GM19438 (cell line): ENCODE data around the gene TULP1.
"Not testable (repeated sequence)": the region's sequence is repeated elsewhere in the genome, so short reads cannot be mapped to it uniquely, and the experiment has no call there.

ENCODE experiments used
- ATAC-seq: cut with Tn5 transposase; IDR thresholded peaks from one replicate; pipeline ENCODE4 v1.9.1; 2021; ENCODE audit warnings: low read depth; ENCODE audit not compliant: unreplicated experiment

TULP1 gene

DNA sequence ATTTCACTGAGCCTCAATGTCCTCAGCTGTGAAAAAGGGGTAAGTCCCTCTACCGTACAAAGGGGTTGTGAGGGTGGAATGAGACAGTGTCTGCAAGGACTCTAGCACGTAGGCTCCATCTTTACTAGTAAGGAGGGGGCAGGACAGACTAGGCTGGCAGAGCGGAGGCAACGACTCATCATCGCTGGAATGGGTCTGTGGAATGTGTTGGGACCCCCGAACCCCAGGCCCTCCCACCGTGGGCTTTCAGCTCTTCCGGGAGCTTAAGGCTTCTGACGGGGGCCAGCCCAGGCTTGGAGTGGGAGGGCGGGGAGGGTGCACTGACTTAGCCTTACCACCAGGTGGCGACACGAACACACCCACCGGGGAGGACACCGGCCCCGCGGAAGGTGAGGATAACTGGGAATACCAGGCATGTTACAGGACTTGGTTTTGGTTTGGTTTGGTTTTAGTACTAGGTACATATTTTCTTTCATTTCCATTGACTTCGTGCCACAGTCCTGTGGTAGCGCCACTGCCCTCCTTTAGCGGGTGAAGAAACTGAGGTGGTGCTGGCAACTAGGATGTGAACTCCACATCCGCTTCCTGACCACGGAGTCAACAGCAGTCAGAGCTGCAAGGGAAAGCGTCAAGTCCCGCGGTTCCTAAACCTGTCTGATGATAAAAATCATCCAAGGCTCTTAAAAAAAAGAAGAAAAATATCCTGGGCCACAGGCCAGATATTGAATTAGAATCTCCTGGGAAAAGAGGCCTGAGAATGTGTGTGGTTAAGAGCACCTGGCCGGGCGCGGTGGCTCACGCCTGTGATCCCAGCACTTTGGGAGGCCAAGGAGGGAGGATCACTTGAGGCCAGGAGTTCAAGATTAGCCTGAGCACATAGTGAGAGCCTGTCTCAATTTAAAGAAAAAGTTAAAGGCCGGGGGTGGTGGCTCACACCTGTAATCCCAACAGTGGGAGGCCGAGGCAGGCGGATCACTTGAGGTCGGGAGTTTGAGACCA is 10.3 kb upstream of the TULP1 start:
- ATAC-seq = peak; percentile 60

DNA sequence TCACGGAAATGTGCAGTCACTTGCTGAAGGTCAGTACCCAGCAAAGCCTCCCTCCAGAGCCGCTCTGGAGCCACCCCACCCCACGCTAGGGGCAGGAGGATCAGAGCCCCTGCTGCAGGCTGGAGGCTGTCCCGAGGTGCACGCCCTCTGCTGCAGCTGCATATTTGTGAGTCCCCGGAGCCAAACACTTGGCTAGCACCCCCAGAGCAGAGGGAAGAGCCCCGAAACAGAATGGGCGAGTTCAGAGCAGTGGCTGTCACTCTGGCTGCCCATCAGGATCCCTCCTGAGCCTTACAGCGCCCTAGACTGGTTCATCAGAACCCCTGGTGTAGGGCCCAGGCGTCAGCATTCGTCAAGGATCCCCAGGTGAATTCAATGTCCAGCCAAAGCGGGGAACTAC is 9.5 kb upstream of the TULP1 start:
- ATAC-seq = no peak

- ATAC-seq = no peak
Observed at GRCh38 chr6:35521235-35521634, 8.5 kb upstream of the TULP1 start.

DNA sequence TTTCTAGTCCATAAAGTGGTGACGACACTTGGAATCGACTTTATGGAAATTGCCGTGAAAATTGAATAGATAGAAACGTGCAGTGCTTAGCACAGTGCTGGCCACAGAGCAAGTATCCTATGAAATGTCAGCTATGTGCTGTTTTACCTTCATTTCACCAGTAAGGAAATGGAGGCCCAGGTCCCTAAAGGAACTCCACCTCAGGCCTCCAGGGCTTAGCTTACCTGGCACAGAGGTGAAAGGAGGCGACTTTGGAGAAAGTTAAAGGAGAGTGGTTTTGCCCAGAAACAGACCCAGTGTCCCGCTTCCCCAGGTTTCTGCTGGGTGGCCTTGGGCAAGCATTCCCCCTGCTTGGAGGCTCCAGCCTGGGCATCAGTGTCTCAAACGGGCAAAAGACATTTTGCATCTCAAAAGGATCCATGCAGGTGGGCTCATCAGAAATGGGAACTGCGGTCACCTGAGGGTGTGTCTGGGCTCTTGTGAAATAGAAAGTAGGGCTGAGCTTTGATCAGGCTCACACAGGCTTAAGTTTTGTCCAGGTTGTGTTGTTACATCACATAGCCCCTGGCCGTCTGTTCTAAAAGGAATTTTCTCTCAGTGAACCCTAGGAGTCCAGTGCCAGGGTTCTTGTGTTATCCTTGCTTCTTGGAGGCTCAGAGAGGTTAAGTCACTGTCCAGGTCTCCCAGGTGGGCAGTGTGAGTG is 6.8 kb upstream of the TULP1 start:
- no peak for ATAC-seq

DNA sequence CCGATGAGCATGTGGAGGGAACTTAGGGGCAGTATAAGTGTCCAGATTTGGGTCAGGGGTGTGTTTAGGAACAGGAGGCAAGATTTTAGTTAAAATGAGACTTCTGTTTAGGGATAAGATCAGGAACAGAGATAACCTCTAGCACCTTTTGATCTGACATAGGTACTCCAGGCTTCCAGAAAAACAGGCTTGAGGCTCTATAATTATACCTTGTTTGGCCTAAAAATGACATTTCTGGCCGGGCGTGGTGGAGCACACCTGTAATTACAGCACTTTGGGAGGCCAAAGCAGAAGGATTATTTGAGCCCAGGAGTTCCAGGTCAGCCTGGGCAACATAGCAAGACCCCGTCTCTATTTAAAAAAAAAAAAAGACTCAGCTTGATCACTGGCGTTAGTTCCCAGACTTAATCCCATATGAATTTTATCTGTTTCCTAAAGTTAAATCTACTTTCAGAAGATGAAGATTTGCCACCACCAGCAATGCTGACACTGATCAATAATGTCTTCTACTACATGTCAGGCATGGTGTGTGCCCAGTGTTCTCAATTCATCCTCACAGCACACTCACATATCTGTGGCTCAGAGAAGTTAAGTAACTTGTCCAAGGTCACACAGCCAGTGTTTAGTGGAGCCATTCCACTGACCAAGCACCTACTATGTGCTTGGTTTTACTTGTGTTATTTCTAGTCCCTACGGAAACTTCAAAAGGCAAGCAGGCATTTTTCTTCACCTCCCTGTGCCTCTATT is 6.0 kb upstream of the TULP1 start:
- ATAC-seq = no peak

DNA sequence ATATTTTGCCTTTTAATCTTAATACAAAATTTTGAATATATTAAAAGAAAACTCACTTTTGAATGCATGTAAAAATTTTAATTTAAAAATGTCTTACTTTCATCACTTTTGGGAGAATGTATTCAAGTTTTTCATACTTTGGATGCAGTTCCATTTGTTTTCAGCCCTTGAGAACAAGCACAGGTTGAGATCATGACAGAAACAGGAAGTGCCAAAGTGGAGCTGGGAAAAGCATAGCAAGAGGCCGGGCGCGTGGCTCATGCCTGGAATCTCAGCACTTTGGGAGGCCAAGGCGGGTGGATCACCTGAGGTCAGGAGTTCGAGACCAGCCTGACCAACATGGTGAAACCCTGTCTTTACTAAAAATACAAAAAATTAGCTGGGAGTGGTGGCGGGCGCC is 5.3 kb upstream of the TULP1 start:
- ATAC-seq = not testable (repeated sequence)

GRCh38 chr6:35516712-35517111 is 4.0 kb upstream of the TULP1 start:
- no peak for ATAC-seq

DNA sequence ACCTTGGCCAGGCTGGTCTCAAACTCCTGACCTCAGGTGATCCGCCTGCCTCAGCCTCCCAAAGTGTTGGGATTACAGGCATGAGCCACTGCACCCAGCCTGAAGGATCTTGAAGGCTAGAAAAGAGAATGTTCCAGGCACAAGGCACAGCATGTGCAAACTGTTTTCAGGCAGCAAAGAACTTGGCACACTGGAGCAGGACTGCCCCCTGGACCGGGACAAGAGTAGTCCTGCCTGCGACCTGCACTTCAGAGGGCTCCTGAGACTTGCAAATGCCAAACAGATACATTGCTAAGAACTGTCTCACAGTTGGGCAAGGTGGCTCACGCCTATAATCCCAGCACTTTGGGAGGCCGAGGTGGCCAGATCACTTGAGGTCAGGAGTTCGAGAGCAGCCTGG is 3.2 kb upstream of the TULP1 start:
- not testable (repeated sequence) for ATAC-seq

DNA sequence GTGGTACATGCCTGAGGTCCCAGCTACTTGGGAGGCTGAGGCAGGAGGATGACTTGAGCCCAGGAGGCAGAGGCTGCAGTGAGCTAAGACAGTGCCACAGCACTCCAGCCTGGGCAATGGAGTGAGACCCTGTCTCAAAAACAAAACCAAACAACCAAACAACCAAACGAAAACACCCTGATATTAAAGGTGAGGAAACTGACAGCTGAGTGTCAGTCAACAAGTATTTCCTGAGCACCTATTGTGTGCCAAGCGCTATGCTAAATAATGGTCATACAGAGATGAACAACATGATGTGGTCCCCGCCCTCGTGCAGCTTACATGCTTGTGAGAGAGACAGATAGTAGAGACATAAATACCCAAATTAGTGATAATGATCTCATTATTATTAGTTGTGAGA is 1.9 kb upstream of the TULP1 start:
- no peak for ATAC-seq

GRCh38 chr6:35512006-35512405 is 690 bp downstream of the TULP1 start:
- ATAC-seq = no peak

DNA sequence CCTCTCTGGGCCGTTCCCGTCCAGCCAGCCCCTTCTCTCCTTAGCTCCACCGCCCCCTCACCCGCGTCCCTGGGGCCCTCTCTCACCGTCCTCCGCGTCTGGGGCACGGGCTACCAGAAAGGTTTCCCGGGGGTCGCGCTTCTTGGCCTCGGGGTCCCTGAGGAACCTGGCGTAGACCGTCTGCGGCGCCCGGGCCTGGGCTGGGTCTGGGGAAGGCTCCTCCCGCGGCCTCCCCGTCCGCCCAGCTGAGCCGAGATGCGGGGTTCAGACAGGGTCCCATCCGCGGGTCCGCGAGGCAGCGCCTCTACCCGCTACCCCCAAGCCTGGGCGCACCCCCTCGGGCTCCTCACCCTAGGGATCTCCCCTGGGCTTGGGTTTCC is 1.1 kb downstream of the TULP1 start:
- no peak for ATAC-seq

DNA sequence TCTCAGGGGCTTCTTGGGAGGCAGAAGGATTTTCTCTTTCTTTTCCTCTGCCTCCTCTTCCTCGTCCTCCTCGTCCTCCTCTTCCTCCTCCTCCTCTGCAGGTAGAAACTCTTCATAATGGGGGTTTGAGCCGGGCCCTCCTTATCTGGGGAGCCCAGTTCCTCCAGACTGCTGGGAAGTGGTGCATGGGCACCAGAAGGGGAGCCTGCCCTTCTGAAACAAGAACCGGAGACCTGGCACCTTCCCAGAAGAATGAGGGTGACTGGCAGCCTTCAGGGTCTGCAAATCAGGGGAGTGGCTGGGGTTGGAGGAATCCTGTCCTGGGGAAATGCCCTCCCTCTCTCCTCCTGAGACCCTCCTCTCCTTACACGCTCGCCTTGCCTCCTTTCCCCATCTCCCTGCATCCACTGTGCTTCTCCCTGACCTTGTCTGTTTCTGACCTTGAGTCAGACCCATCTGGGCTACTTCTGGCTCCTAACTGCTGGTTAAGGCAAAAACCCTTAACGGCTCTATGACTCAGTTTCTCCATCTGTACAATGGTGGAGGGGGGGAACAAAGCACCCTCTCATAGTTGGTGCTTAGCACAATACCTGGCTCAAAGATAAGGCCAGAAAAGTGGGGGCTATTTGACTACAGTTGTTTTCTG is 1.7 kb downstream of the TULP1 start:
- no peak for ATAC-seq

- no peak for ATAC-seq
Observed at GRCh38 chr6:35508542-35508941, 4.2 kb downstream of the TULP1 start.

DNA sequence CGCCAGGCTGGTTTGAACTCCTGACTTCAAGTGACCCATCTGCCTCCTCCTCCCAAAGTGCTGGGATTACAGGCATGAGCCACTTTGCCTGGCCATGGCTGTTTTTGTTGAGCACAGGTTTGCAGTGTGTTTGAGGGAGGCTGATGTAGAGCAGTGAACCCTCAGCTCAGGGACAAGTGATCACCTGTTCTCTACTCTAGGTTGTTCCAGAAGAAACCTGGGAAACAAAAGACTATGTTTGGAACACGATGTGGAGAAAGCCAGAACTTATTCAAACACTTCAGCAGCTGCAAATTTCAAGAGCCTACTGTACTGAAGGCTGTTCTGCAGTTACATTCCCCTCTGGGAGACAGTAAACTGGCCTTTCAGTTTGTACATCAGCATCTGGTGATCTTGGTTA is 4.7 kb downstream of the TULP1 start:
- no peak for ATAC-seq

GRCh38 chr6:35507221-35507620 is 5.5 kb downstream of the TULP1 start:
- no peak for ATAC-seq

- ATAC-seq = no peak
Observed at GRCh38 chr6:35506536-35506935, 6.2 kb downstream of the TULP1 start.

DNA sequence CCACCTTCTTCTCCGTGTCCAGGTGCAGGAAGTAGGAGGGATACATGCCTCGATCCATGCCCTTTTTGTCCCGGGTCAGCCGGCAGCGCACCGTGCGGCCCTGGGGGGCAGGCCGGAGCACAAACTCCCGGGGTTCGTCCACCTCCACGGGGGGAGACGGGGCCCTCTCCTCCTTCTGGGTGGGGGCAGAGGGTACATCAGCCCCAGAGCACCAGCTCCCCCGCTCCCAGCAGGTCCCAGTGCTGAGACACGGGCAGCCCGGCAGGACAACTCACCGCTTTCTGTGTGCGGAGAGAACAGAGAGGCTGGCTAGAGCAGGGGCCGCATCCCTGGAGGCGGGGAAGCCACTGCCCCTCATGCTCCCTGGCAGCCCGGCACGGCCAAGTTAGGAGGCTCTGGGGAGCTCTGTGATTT is 6.7 kb downstream of the TULP1 start:
- ATAC-seq = no peak

- no peak for ATAC-seq
Observed at GRCh38 chr6:35503534-35503933, 9.2 kb downstream of the TULP1 start.

GRCh38 chr6:35501784-35502183 is 10.9 kb downstream of the TULP1 start:
- ATAC-seq = no peak

DNA sequence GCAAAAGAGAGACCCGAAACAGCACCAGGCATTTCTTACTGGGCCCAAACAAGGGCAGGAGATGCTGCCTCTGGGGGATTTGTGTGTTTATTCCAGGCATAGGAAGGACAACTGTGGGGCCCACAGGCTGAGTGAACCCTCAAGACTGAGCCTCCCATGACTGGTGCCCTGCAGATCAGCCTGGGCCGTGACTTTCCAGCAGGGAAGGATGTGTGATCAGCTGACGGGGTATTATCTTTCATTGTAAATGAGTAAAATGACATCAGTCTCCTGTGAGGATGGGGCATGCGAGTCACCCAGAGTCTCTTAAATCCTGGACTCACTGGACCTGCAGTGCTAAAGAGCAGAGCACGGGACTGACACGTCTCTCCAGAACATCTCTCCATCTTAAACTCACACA is 11.9 kb downstream of the TULP1 start:
- no peak for ATAC-seq

DNA sequence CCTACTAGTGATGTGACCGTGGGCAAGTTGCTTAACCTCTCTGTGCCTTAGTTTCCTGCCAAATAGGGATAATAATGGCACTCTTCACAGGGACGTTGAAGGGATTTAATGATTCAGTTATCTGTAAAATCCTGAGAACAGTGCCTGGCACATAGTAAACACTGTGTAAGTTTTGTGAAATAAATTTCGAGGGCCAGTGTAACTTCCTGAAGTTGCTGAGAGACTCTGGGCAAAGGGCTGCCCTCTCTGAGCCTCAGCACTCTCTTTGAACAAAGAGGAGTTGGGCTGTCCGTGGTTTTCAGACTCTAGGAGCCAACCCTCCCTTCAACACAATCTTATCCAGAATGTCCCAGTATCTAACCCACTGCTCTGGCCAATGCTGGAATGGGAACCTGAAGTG is 13.3 kb downstream of the TULP1 start:
- ATAC-seq = no peak
